ENCODE data around the gene PRKCZ.

Gene PRKCZ

GRCh38 chr1:2133039-2133878 is 83.0 kb downstream of the PRKCZ start:
- H3K4me3 ChIP-seq (ENCODE audit: low read depth, low read length), result peak overlapping the region; percentile 20
- TF ChIP-seq CTCF (IDR thresholded peaks at IDR 0.05; ENCODE audit: insufficient read depth, low read depth, low read length, missing control alignments), result no peak
- peak; percentile 86 for DNase-seq (ENCODE audit: low read depth)

GRCh38 chr1:2133879-2134215 is 83.6 kb downstream of the PRKCZ start:
- H3K4me3 ChIP-seq (ENCODE audit: low read depth, low read length), result no peak overlapping the region
- DNase-seq (ENCODE audit: low read depth), result no peak
- TF ChIP-seq CTCF (IDR thresholded peaks at IDR 0.05; ENCODE audit: insufficient read depth, low read depth, low read length, missing control alignments), result no peak

- no peak for DNase-seq (ENCODE audit: low read depth)
- TF ChIP-seq CTCF (IDR thresholded peaks at IDR 0.05; ENCODE audit: insufficient read depth, low read depth, low read length, missing control alignments), result no peak
- no peak overlapping the region for H3K4me3 ChIP-seq (ENCODE audit: low read depth, low read length)
Measured at GRCh38 chr1:2134266-2134620, 84.0 kb downstream of the PRKCZ start.

- no peak for DNase-seq (ENCODE audit: low read depth)
- TF ChIP-seq CTCF (IDR thresholded peaks at IDR 0.05; ENCODE audit: insufficient read depth, low read depth, low read length, missing control alignments), result no peak
- H3K4me3 ChIP-seq (ENCODE audit: low read depth, low read length), result no peak overlapping the region
Measured at GRCh38 chr1:2134621-2135307, 84.6 kb downstream of the PRKCZ start.

GRCh38 chr1:2135441-2135841 is 85.2 kb downstream of the PRKCZ start:
- TF ChIP-seq CTCF (IDR thresholded peaks at IDR 0.05; ENCODE audit: insufficient read depth, low read depth, low read length, missing control alignments), result no peak
- DNase-seq (ENCODE audit: low read depth), result no peak
- H3K4me3 ChIP-seq (ENCODE audit: low read depth, low read length), result no peak overlapping the region

- H3K4me3 ChIP-seq (ENCODE audit: low read depth, low read length), result no peak overlapping the region
- no peak for TF ChIP-seq CTCF (IDR thresholded peaks at IDR 0.05; ENCODE audit: insufficient read depth, low read depth, low read length, missing control alignments)
- DNase-seq (ENCODE audit: low read depth), result no peak
Measured at GRCh38 chr1:2135941-2136340, 85.7 kb downstream of the PRKCZ start.
